Activated B cell treated with CpG ODN at 0.5 μM for 24 hours (primary cell): ENCODE measurements around the gene MALAT1. TPM values are rescaled to one million over a fixed set of nuclear protein-coding genes. Genes with fewer than 3 reads are reported as not detected.

Experiments used
- ATAC-seq: fragments of 200-7000 bp; cut with Tn5 transposase; one replicate; pipeline ENCODE4 v1.10.0; 2021; ENCODE audit warnings: low read depth, mild to moderate bottlenecking, moderate library complexity
- CTCF ChIA-PET: fragments of 350-600 bp; sonication (Branson Sonifier 250); formaldehyde crosslinking; loops from one replicate; lab custom pipeline; 2021; ENCODE audit warnings: antibody characterized with exemption; lab: Charles Lee
- POLR2A ChIA-PET: fragments of 350-600 bp; sonication (Branson Sonifier 250); formaldehyde crosslinking; loops from one replicate; lab custom pipeline; 2021; ENCODE audit warnings: antibody characterized with exemption; lab: Charles Lee
- DNase-seq: peaks from one replicate; pipeline ENCODE4 v3.0.0; 2022
- H3K27ac Mint-ChIP-seq: one replicate; pipeline ENCODE4 v1.8.0; 2020; ENCODE audit warnings: mixed read lengths
- H3K27me3 Mint-ChIP-seq: one replicate; pipeline ENCODE4 v1.8.0; 2021; ENCODE audit warnings: mixed read lengths
- H3K36me3 Mint-ChIP-seq: one replicate; pipeline ENCODE4 v1.8.0; 2021; ENCODE audit warnings: low read depth, mixed read lengths
- H3K4me1 Mint-ChIP-seq: one replicate; pipeline ENCODE4 v1.8.0; 2021; ENCODE audit warnings: mixed read lengths
- H3K4me3 Mint-ChIP-seq: one replicate; pipeline ENCODE4 v1.8.0; 2020; ENCODE audit warnings: mild to moderate bottlenecking, mixed read lengths
- H3K9me3 Mint-ChIP-seq: one replicate; pipeline ENCODE4 v1.8.0; 2020; ENCODE audit warnings: mixed read lengths
- CTCF ChIP-seq: fragments of 200-600 bp; IDR thresholded peaks from one replicate; pipeline ENCODE4 v1.8.0; 2022; ENCODE audit warnings: antibody characterized with exemption, mild to moderate bottlenecking
- intact Hi-C: fragments of 100-400 bp; cut with micrococcal nuclease; formaldehyde crosslinking; loops from one replicate; pipeline ENCODE4 v1.15.1; 2024
- total RNA-seq: library from RNA; stranded (reverse); gene quantifications from 2 replicates; pipeline ENCODE4 v1.2.3, GENCODE V29; 2022

Gene MALAT1
- total RNA-seq, 1 donor from 2014 or later = 18,961 TPM

- POLR2A ChIA-PET = interaction anchor here (0.7 to 26.3 kb wide), 44 partner anchors 6 to 647 kb away, joined by 3 to 3752 read pairs (median 6); partner anchors contain the start of genes DPF2, EHBP1L1, FAM89B and FAU
- Mint-ChIP-seq H3K27ac (no peak overlapping the region), H3K4me3 (no peak overlapping the region), H3K27me3 (no peaks in the 10 kb centered on the region), H3K36me3 (peaks cover 5% of the 10 kb centered on the region), H3K4me1 (peaks cover 47% of the 10 kb centered on the region), H3K9me3 (no peaks in the 10 kb centered on the region)
- no peak for TF ChIP-seq CTCF
- no peak for ATAC-seq
- intact Hi-C loops = no loop called here
- CTCF ChIA-PET = interaction anchor here (0.9 to 16.7 kb wide), 8 partner anchors 9 to 120 kb away, joined by 3 to 289 read pairs (median 12); partner anchors contain the start of genes NEAT1 and SLC25A45
- DNase-seq = no peak
These were observed 193 bp upstream of the MALAT1 start for GRCh38 chr11:65498727-65498976.

GRCh38 chr11:65499713-65500386 lies 1.0 kb downstream of the MALAT1 start:
- CTCF ChIA-PET = interaction anchor here (1.2 to 16.7 kb wide), 8 partner anchors 10 to 133 kb away, joined by 3 to 289 read pairs (median 9); partner anchors contain the start of genes NEAT1 and SLC25A45

GRCh38 chr11:65500387-65501185 lies 1.7 kb downstream of the MALAT1 start:
- H3K4me3 Mint-ChIP-seq = no peak overlapping the region
- H3K4me1 Mint-ChIP-seq = peaks cover 52% of the 10 kb centered on the region
- H3K27ac Mint-ChIP-seq = no peak overlapping the region
- ATAC-seq (no peak), DNase-seq (no peak)
- TF ChIP-seq CTCF = no peak
- POLR2A ChIA-PET = interaction anchor here (0.7 to 26.3 kb wide), 20 partner anchors 4 to 740 kb away, joined by 3 to 3752 read pairs (median 9); partner anchors contain the start of genes DPF2, FAM89B, FRMD8 and MALAT1
- H3K36me3 Mint-ChIP-seq = peaks cover 25% of the 10 kb centered on the region
- H3K27me3 Mint-ChIP-seq = no peaks in the 10 kb centered on the region
- CTCF ChIA-PET = interaction anchor here (1.2 to 16.7 kb wide), 7 partner anchors 9 to 134 kb away, joined by 3 to 289 read pairs (median 8); partner anchors contain the start of genes NEAT1 and SLC25A45
- H3K9me3 Mint-ChIP-seq = no peaks in the 10 kb centered on the region
- intact Hi-C loops = no loop called here

More at GRCh38 chr11:65499713-65500386, 1.0 kb downstream of the MALAT1 start:
- Mint-ChIP-seq H3K27ac (no peak overlapping the region), H3K9me3 (no peaks in the 10 kb centered on the region), H3K36me3 (peaks cover 17% of the 10 kb centered on the region), H3K4me3 (no peak overlapping the region), H3K4me1 (peaks cover 47% of the 10 kb centered on the region), H3K27me3 (no peaks in the 10 kb centered on the region)
- POLR2A ChIA-PET = interaction anchor here (0.7 to 26.3 kb wide), 30 partner anchors 4 to 739 kb away, joined by 3 to 3752 read pairs (median 6); partner anchors contain the start of genes DPF2, FAM89B, FRMD8 and MALAT1
- no peak for TF ChIP-seq CTCF
- ATAC-seq = no peak
- intact Hi-C loops = no loop called here
- DNase-seq = no peak

- Mint-ChIP-seq H3K4me1 (peaks cover 52% of the 10 kb centered on the region), H3K9me3 (no peaks in the 10 kb centered on the region), H3K4me3 (no peak overlapping the region), H3K27me3 (no peaks in the 10 kb centered on the region), H3K36me3 (peaks cover 30% of the 10 kb centered on the region), H3K27ac (no peak overlapping the region)
- ChIA-PET POLR2A (interaction anchor here (0.6 to 26.3 kb wide), 13 partner anchors 3 to 128 kb away, joined by 3 to 3752 read pairs (median 328); partner anchors contain the start of genes FRMD8, MALAT1, NEAT1 and PCNX3), CTCF (interaction anchor here (1.2 to 16.7 kb wide), 3 partner anchors 9 to 81 kb away, joined by 4 to 289 read pairs (median 15); partner anchors contain the start of gene NEAT1)
- ATAC-seq = no peak
- TF ChIP-seq CTCF = no peak
- intact Hi-C loops = no loop called here
- DNase-seq = no peak
These were observed 2.3 kb downstream of the MALAT1 start for GRCh38 chr11:65501186-65501471.
